ENCODE measurements around the gene SRXN1.

The SRXN1 gene

GRCh38 chr20:602111-602970 is 50.7 kb downstream of the SRXN1 start:
- DNase-seq = no peak

- DNase-seq = no peak
Observed at GRCh38 chr20:600736-601135, 52.3 kb downstream of the SRXN1 start.

- DNase-seq = no peak
Observed at GRCh38 chr20:600141-600540, 52.9 kb downstream of the SRXN1 start.

- DNase-seq = no peak
Observed at GRCh38 chr20:598133-598850, 54.7 kb downstream of the SRXN1 start.

GRCh38 chr20:597560-597959 is 55.4 kb downstream of the SRXN1 start:
- DNase-seq = no peak
